ENCODE results near the gene ERC2. TPM values are rescaled to one million over a fixed set of nuclear protein-coding genes. Genes with fewer than 3 reads are reported as not detected.

ERC2 gene
- total RNA-seq, 1 donor: 0.36 TPM

GRCh38 chr3:55622733-55623132, 845.5 kb downstream of the ERC2 start:
- Histone ChIP-seq H3K4me3 (ENCODE audit: insufficient read depth, low read length) (no peak overlapping the region), H3K9me3 (ENCODE audit: low read depth, low read length) (no peaks in the 10 kb centered on the region), H3K79me2 (ENCODE audit: insufficient read depth, low read length) (no peaks in the 10 kb centered on the region), H4K20me1 (ENCODE audit: insufficient read depth, low read length) (no peaks in the 10 kb centered on the region), H3K27ac (ENCODE audit: low read depth, low read length) (peak overlapping the region; percentile 68), H3K27me3 (ENCODE audit: insufficient read depth, low read length) (no peaks in the 10 kb centered on the region), H3K4me1 (ENCODE audit: insufficient read depth, low read length) (peaks cover 52% of the 10 kb centered on the region), H3K36me3 (ENCODE audit: insufficient read depth, low read length) (no peaks in the 10 kb centered on the region), H3K4me2 (ENCODE audit: insufficient read depth, low read length) (peak overlapping the region; percentile 13), H2AFZ (ENCODE audit: low read length) (peak overlapping the region; percentile 18)
- TF ChIP-seq, protein P1, sequence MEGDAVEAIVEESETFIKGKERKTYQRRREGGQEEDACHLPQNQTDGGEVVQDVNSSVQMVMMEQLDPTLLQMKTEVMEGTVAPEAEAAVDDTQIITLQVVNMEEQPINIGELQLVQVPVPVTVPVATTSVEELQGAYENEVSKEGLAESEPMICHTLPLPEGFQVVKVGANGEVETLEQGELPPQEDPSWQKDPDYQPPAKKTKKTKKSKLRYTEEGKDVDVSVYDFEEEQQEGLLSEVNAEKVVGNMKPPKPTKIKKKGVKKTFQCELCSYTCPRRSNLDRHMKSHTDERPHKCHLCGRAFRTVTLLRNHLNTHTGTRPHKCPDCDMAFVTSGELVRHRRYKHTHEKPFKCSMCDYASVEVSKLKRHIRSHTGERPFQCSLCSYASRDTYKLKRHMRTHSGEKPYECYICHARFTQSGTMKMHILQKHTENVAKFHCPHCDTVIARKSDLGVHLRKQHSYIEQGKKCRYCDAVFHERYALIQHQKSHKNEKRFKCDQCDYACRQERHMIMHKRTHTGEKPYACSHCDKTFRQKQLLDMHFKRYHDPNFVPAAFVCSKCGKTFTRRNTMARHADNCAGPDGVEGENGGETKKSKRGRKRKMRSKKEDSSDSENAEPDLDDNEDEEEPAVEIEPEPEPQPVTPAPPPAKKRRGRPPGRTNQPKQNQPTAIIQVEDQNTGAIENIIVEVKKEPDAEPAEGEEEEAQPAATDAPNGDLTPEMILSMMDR (IDR thresholded peaks at IDR 0.05; ENCODE audit: extremely low read depth, low read depth, low read length): no peak
- DNase-seq (ENCODE audit: insufficient read length, low spot score, missing footprints): no peak

DNA sequence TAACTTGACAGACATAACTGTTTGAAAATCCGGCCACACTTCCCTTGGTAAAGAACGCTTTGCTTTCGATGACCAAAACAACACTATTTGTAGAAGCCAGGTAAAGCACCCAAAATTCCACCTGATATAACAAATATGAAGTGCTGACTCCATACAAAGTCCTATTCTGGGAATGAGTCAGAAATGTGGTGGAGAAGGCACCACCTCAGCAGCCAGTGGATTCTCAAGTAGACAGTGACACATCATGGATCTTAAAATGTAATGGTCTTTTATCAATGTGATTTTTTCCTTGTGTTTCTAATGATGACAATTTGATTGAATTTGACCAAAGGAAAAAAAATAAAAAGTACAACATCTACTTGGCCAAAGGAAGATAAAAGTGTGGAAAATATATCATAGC, 846.2 kb downstream of the ERC2 start:
- H3K27me3 ChIP-seq (ENCODE audit: insufficient read depth, low read length): no peaks in the 10 kb centered on the region
- no peak overlapping the region for H3K4me3 ChIP-seq (ENCODE audit: insufficient read depth, low read length)
- no peak overlapping the region for H2AFZ ChIP-seq (ENCODE audit: low read length)
- H3K27ac ChIP-seq (ENCODE audit: low read depth, low read length): peak overlapping the region; percentile 68
- peaks cover 52% of the 10 kb centered on the region for H3K4me1 ChIP-seq (ENCODE audit: insufficient read depth, low read length)
- H3K9me3 ChIP-seq (ENCODE audit: low read depth, low read length): no peaks in the 10 kb centered on the region
- H3K36me3 ChIP-seq (ENCODE audit: insufficient read depth, low read length): no peaks in the 10 kb centered on the region
- H3K4me2 ChIP-seq (ENCODE audit: insufficient read depth, low read length): no peak overlapping the region
- H4K20me1 ChIP-seq (ENCODE audit: insufficient read depth, low read length): no peaks in the 10 kb centered on the region
- TF ChIP-seq, protein P1 (IDR thresholded peaks at IDR 0.05; ENCODE audit: extremely low read depth, low read depth, low read length): peak; percentile 17
- no peaks in the 10 kb centered on the region for H3K79me2 ChIP-seq (ENCODE audit: insufficient read depth, low read length)
- DNase-seq (ENCODE audit: insufficient read length, low spot score, missing footprints): peak; percentile 77

DNA sequence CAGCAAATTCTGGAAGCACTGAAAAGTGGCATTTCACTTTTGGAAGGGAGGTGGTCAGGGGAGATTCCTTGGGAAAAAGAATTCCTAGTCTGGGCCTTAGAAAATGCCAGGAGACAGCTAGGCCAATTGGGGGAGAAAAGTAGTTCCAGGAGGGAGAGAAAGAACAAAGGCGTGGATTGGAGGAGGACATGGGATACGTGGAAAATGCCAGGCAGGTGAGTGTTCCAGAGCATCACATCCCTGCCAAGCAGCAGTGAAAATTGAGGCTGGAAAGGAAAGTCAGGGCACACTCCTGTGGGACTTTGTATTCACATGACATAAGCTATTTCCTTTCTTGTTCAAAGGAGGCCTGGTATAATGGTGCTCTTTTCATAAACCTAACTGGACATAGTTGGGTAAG, 846.6 kb downstream of the ERC2 start:
- Histone ChIP-seq H3K27ac (ENCODE audit: low read depth, low read length) (no peak overlapping the region), H3K9me3 (ENCODE audit: low read depth, low read length) (no peaks in the 10 kb centered on the region), H2AFZ (ENCODE audit: low read length) (no peak overlapping the region), H3K4me2 (ENCODE audit: insufficient read depth, low read length) (no peak overlapping the region), H3K4me1 (ENCODE audit: insufficient read depth, low read length) (peaks cover 52% of the 10 kb centered on the region), H4K20me1 (ENCODE audit: insufficient read depth, low read length) (no peaks in the 10 kb centered on the region), H3K27me3 (ENCODE audit: insufficient read depth, low read length) (no peaks in the 10 kb centered on the region), H3K36me3 (ENCODE audit: insufficient read depth, low read length) (no peaks in the 10 kb centered on the region), H3K79me2 (ENCODE audit: insufficient read depth, low read length) (no peaks in the 10 kb centered on the region), H3K4me3 (ENCODE audit: insufficient read depth, low read length) (no peak overlapping the region)
- TF ChIP-seq, protein P1 (IDR thresholded peaks at IDR 0.05; ENCODE audit: extremely low read depth, low read depth, low read length): no peak
- peak; percentile 71 for DNase-seq (ENCODE audit: insufficient read length, low spot score, missing footprints)

DNA sequence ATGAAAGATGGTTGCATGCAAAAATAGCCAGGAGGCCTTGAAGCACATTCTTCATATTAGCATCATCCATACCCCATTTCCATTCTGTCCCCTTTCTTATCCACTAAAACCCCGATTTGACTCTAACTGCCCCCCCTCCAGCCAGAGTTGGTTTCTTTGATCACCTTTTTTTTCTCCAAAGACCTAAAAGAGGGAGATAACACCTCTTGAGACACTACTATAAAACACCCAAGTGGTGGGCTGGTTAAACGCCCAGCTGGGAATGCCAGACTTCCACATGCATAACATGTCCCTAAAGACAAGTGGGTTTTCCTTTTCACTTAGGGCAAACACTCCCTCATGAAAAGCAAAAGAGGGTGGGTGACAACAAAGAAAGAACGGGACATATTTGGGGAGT, 847.2 kb downstream of the ERC2 start:
- H3K9me3 ChIP-seq (ENCODE audit: low read depth, low read length): no peaks in the 10 kb centered on the region
- peak overlapping the region; percentile 77 for H3K27ac ChIP-seq (ENCODE audit: low read depth, low read length)
- no peaks in the 10 kb centered on the region for H3K27me3 ChIP-seq (ENCODE audit: insufficient read depth, low read length)
- H3K4me2 ChIP-seq (ENCODE audit: insufficient read depth, low read length): peak overlapping the region; percentile 67
- no peak overlapping the region for H2AFZ ChIP-seq (ENCODE audit: low read length)
- DNase-seq (ENCODE audit: insufficient read length, low spot score, missing footprints): no peak
- H3K4me1 ChIP-seq (ENCODE audit: insufficient read depth, low read length): peaks cover 49% of the 10 kb centered on the region
- TF ChIP-seq, protein P1 (IDR thresholded peaks at IDR 0.05; ENCODE audit: extremely low read depth, low read depth, low read length): no peak
- H3K79me2 ChIP-seq (ENCODE audit: insufficient read depth, low read length): no peaks in the 10 kb centered on the region
- no peaks in the 10 kb centered on the region for H3K36me3 ChIP-seq (ENCODE audit: insufficient read depth, low read length)
- H3K4me3 ChIP-seq (ENCODE audit: insufficient read depth, low read length): no peak overlapping the region
- H4K20me1 ChIP-seq (ENCODE audit: insufficient read depth, low read length): no peaks in the 10 kb centered on the region

All from osteoblast (primary cell).